Body of pancreas (tissue), 4 donors: ENCODE results near the gene ARSG. TPM values are rescaled to one million over a fixed set of nuclear protein-coding genes. Genes with fewer than 3 reads are reported as not detected.

Experiments used
- ATAC-seq: fragments of 150-250 bp; one replicate; pipeline ENCODE4 v1.9.1; 2016
- DNase-seq, 4 donors: peaks; one replicate each; pipeline ENCODE4 v3.0.0-alpha.2; 2019
- H3K27ac ChIP-seq, 4 donors: fragments of 200-600 bp; sonication (generic); 1 replicate in 3 of 4; 2 replicates in 1 of 4; pipeline versions ENCODE4 v1.5.1 to v1.6.1; 2016 to 2019; ENCODE audit warnings: mild to moderate bottlenecking in 1 of 4, mixed read lengths in 1 of 4, moderate library complexity in 1 of 4
- H3K27me3 ChIP-seq, 2 donors: fragments of 200-600 bp; sonication (generic); one replicate each; pipeline ENCODE4 v1.6.0; 2016; ENCODE audit warnings: mild to moderate bottlenecking in 1 of 2
- H3K36me3 ChIP-seq, 2 donors: fragments of 200-600 bp; sonication (generic); replicated peaks in 1 of 2; 2 replicates each; pipeline ENCODE4 v1.5.1; 2016; ENCODE audit warnings: low read depth in 2 of 2; ENCODE audit not compliant: insufficient read depth in 1 of 2
- H3K4me1 ChIP-seq: fragments of 200-600 bp; sonication (generic); one replicate; pipeline ENCODE4 v1.6.0; 2016
- H3K4me3 ChIP-seq, 2 donors: fragments of 200-600 bp; sonication (generic); 1 replicate in 1 of 2; 2 replicates in 1 of 2; pipeline ENCODE4 v1.5.1; 2016 to 2019
- H3K9me3 ChIP-seq, 3 donors: fragments of 200-600 bp; sonication (generic); 1 replicate in 2 of 3; 2 replicates in 1 of 3; pipeline ENCODE4 v1.5.1; 2016
- CTCF ChIP-seq, 7 experiments: fragments of 450-650 bp in 4 of 7; fragments of 200-600 bp in 3 of 7; sonication (generic) in 3 of 7; IDR thresholded peaks; one replicate each; pipeline ENCODE4 v1.5.1; 2016 to 2019; ENCODE audit warnings: antibody characterized with exemption in 7 of 7
- POLR2A ChIP-seq, 3 donors: fragments of 450-650 bp; IDR thresholded peaks; one replicate each; pipeline ENCODE4 v1.6.1; 2016; ENCODE audit warnings: antibody characterized with exemption in 3 of 3, mild to moderate bottlenecking in 2 of 3
- WGBS, 2 donors: methylation state at CpG; one replicate each; pipeline ENCODE4 v1.1.5; 2017; 5-methylcytosine and 5-hydroxymethylcytosine counted together
- intact Hi-C: fragments of 100-400 bp; cut with DNase I; formaldehyde crosslinking; loops from one replicate; pipeline ENCODE4 v1.15.1; 2023
- total RNA-seq, 2 donors: library from RNA; depleted of rRNA; stranded (reverse); fragments of >200 nt; gene quantifications; one replicate each; pipeline ENCODE4 v1.1.0, GENCODE V29; 2016

ARSG gene
- total RNA-seq, 2 donors from 2014 or later, result 0.52 to 1.6 TPM

- DNase-seq, result no peak
- H3K27me3 ChIP-seq, result no peaks in the 10 kb centered on the region
- intact Hi-C loops, result no loop called here
- no peaks in the 10 kb centered on the region for H3K36me3 ChIP-seq
- no peak for TF ChIP-seq POLR2A (IDR thresholded peaks at IDR 0.05)
- TF ChIP-seq CTCF (IDR thresholded peaks at IDR 0.05), result no peak
- H3K4me3 ChIP-seq, result no peak overlapping the region
- no peak overlapping the region for H3K27ac ChIP-seq
- ATAC-seq, result no peak
- H3K9me3 ChIP-seq, result no peaks in the 10 kb centered on the region
- 94 to 95% methylated on average over 4 of the region's 4 CpGs for WGBS, 2 donors
- peaks cover 14% of the 10 kb centered on the region for H3K4me1 ChIP-seq
These were observed 24.6 kb downstream of the ARSG start for GRCh38 chr17:68315930-68316329.

GRCh38 chr17:68317458-68317857, 26.2 kb downstream of the ARSG start:
- WGBS, 2 donors, result 83 to 85% methylated on average over 6 of the region's 6 CpGs
- no peak overlapping the region for H3K27ac ChIP-seq
- H3K4me3 ChIP-seq, result no peak overlapping the region
- H3K4me1 ChIP-seq, result peaks cover 14% of the 10 kb centered on the region
- no peaks in the 10 kb centered on the region for H3K36me3 ChIP-seq
- no peak for DNase-seq
- intact Hi-C loops, result no loop called here
- TF ChIP-seq CTCF (IDR thresholded peaks at IDR 0.05) (no peak), POLR2A (IDR thresholded peaks at IDR 0.05) (no peak)
- H3K9me3 ChIP-seq, result no peaks in the 10 kb centered on the region
- no peaks in the 10 kb centered on the region for H3K27me3 ChIP-seq
- no peak for ATAC-seq

- Histone ChIP-seq H3K4me1 (peaks cover 14% of the 10 kb centered on the region), H3K36me3 (no peaks in the 10 kb centered on the region), H3K9me3 (no peaks in the 10 kb centered on the region), H3K4me3 (no peak overlapping the region), H3K27me3 (no peaks in the 10 kb centered on the region), H3K27ac (peak overlapping the region in 3 of 4 donors; percentile 6 to 39 (median 18))
- intact Hi-C loops, result no loop called here
- ATAC-seq, result peak; percentile 74
- no peak for TF ChIP-seq CTCF (IDR thresholded peaks at IDR 0.05)
- no peak for TF ChIP-seq POLR2A (IDR thresholded peaks at IDR 0.05)
- WGBS, 2 donors, result 25 to 37% methylated on average over 8 of the region's 8 CpGs
- peak; percentile 21 to 67 (median 41) for DNase-seq
These were observed 27.1 kb downstream of the ARSG start for GRCh38 chr17:68318103-68318991.

- H3K4me3 ChIP-seq, result no peak overlapping the region
- no peaks in the 10 kb centered on the region for H3K27me3 ChIP-seq
- ATAC-seq (no peak), DNase-seq (peak in 1 of 4 donors; percentile 17)
- no peak overlapping the region for H3K27ac ChIP-seq
- TF ChIP-seq CTCF (IDR thresholded peaks at IDR 0.05) (no peak), POLR2A (IDR thresholded peaks at IDR 0.05) (no peak)
- WGBS, 2 donors, result 87 to 92% methylated on average over 12 of the region's 12 CpGs
- peaks cover 14% of the 10 kb centered on the region for H3K4me1 ChIP-seq
- no peaks in the 10 kb centered on the region for H3K9me3 ChIP-seq
- no peaks in the 10 kb centered on the region for H3K36me3 ChIP-seq
- intact Hi-C loops, result no loop called here
These were observed 28.3 kb downstream of the ARSG start for GRCh38 chr17:68319410-68320162.
